Stimulated activated CD4-positive, alpha-beta T cell treated with anti-CD3 and anti-CD28 coated beads, Interleukin-12 subunit alpha, Interleukin-12 subunit beta, amount 100 ng/mL, for 4 hours (primary cell): ENCODE measurements around the gene ITGAE.

Experiments
- DNase-seq: peaks from one replicate; pipeline ENCODE4 v3.0.0-alpha.2; 2020

ITGAE gene

GRCh38 chr17:3689262-3690093 is 111.5 kb downstream of the ITGAE start:
- DNase-seq = no peak

GRCh38 chr17:3688852-3689261 is 112.1 kb downstream of the ITGAE start:
- DNase-seq = no peak

- DNase-seq = no peak
Observed at GRCh38 chr17:3688027-3688553, 112.9 kb downstream of the ITGAE start.

GRCh38 chr17:3685174-3685573 is 115.8 kb downstream of the ITGAE start:
- no peak for DNase-seq

- DNase-seq = peak; percentile 47
Observed at GRCh38 chr17:3683054-3683511, 117.9 kb downstream of the ITGAE start.

- no peak for DNase-seq
Observed at GRCh38 chr17:3682033-3682432, 119.0 kb downstream of the ITGAE start.

GRCh38 chr17:3681565-3681964 is 119.4 kb downstream of the ITGAE start:
- no peak for DNase-seq

GRCh38 chr17:3681057-3681456 is 119.9 kb downstream of the ITGAE start:
- no peak for DNase-seq

- DNase-seq = no peak
Observed at GRCh38 chr17:3679531-3680126, 121.4 kb downstream of the ITGAE start.

GRCh38 chr17:3678821-3679530 is 122.0 kb downstream of the ITGAE start:
- no peak for DNase-seq

- no peak for DNase-seq
Observed at GRCh38 chr17:3678095-3678820, 122.7 kb downstream of the ITGAE start.

GRCh38 chr17:3675886-3676285 is 125.1 kb downstream of the ITGAE start:
- no peak for DNase-seq

- DNase-seq = no peak
Observed at GRCh38 chr17:3672571-3672970, 128.4 kb downstream of the ITGAE start.

- no peak for DNase-seq
Observed at GRCh38 chr17:3669548-3669947, 131.4 kb downstream of the ITGAE start.

GRCh38 chr17:3669085-3669347 is 132.0 kb downstream of the ITGAE start:
- no peak for DNase-seq

GRCh38 chr17:3668279-3669084 is 132.5 kb downstream of the ITGAE start, which contains the start of the genes EMC6 and TAX1BP3:
TSS of gene EMC6 (plus strand) at chr17:3668812. CDS start at chr17:3669147, 335 bp downstream.
TSS of gene TAX1BP3 (minus strand) at chr17:3668578. CDS start at chr17:3668526, 52 bp downstream.
- peak; percentile 99 for DNase-seq

- DNase-seq = no peak
Observed at GRCh38 chr17:3667366-3668278, 133.4 kb downstream of the ITGAE start.

GRCh38 chr17:3666516-3666915 is 134.5 kb downstream of the ITGAE start:
- no peak for DNase-seq

GRCh38 chr17:3665834-3666233 is 135.2 kb downstream of the ITGAE start:
- no peak for DNase-seq
